ENCODE measurements around the gene PLXND1.
"Not testable (repeated sequence)": the region's sequence is repeated elsewhere in the genome, so short reads cannot be mapped to it uniquely, and the experiment has no call there.

PLXND1 gene

GRCh38 chr3:129606636-129607390 lies at the start of gene PLXND1:
TSS of gene PLXND1 (minus strand) at chr3:129606676. CDS start at chr3:129606639, 37 bp downstream.
- peak; percentile 43 for DNase-seq

GRCh38 chr3:129655291-129655700 lies 48.8 kb upstream of the PLXND1 start:
- DNase-seq, result no peak

GRCh38 chr3:129654131-129654530 lies 47.7 kb upstream of the PLXND1 start:
- no peak for DNase-seq

GRCh38 chr3:129653019-129653418 lies 46.5 kb upstream of the PLXND1 start:
- no peak for DNase-seq

GRCh38 chr3:129651435-129652202 lies 45.1 kb upstream of the PLXND1 start:
- no peak for DNase-seq

- peak; percentile 69 for DNase-seq
Measured at GRCh38 chr3:129650256-129650872, 43.9 kb upstream of the PLXND1 start.

GRCh38 chr3:129648391-129648790 lies 41.9 kb upstream of the PLXND1 start:
- no peak for DNase-seq

- no peak for DNase-seq
Measured at GRCh38 chr3:129645286-129645685, 38.8 kb upstream of the PLXND1 start.

- no peak for DNase-seq
Measured at GRCh38 chr3:129644836-129645235, 38.4 kb upstream of the PLXND1 start.

- not testable (repeated sequence) for DNase-seq
Measured at GRCh38 chr3:129641567-129642260, 35.2 kb upstream of the PLXND1 start.

GRCh38 chr3:129640985-129641384 lies 34.5 kb upstream of the PLXND1 start:
- not testable (repeated sequence) for DNase-seq

GRCh38 chr3:129638481-129638880 lies 32.0 kb upstream of the PLXND1 start:
- DNase-seq, result no peak

- DNase-seq, result no peak
Measured at GRCh38 chr3:129636082-129636481, 29.6 kb upstream of the PLXND1 start.

- DNase-seq, result no peak
Measured at GRCh38 chr3:129635656-129636055, 29.2 kb upstream of the PLXND1 start.

- DNase-seq, result peak; percentile 25
Measured at GRCh38 chr3:129633751-129634481, 27.4 kb upstream of the PLXND1 start.

- no peak for DNase-seq
Measured at GRCh38 chr3:129632977-129633376, 26.5 kb upstream of the PLXND1 start.

GRCh38 chr3:129632556-129632955 lies 26.1 kb upstream of the PLXND1 start:
- DNase-seq, result no peak

- no peak for DNase-seq
Measured at GRCh38 chr3:129632056-129632455, 25.6 kb upstream of the PLXND1 start.

GRCh38 chr3:129629011-129629410 lies 22.5 kb upstream of the PLXND1 start:
- no peak for DNase-seq

- DNase-seq, result no peak
Measured at GRCh38 chr3:129628169-129628522, 21.7 kb upstream of the PLXND1 start.

GRCh38 chr3:129627350-129628168 lies 21.1 kb upstream of the PLXND1 start:
- peak; percentile 69 for DNase-seq

Measured in stimulated activated CD8-positive, alpha-beta memory T cell treated with anti-CD3 and anti-CD28 coated beads, Interleukin-4, amount 100 ng/mL, for 48 hours (primary cell).